D721Med (cell line): ENCODE measurements around the gene RABL3.
"Not testable (repeated sequence)": the region's sequence is repeated elsewhere in the genome, so short reads cannot be mapped to it uniquely, and the experiment has no call there.

Experiments
- DNase-seq: peaks from one replicate; pipeline ENCODE4 v3.0.0; 2011; ENCODE audit warnings: low spot score; ENCODE audit not compliant: insufficient read length
- FAIRE-seq: peaks from 2 replicates; lab custom pipeline; 2011; peaks lifted over from hg19 to GRCh38; lab: Jason Lieb, UNC
- TF ChIP-seq, protein P1 (sequence below): IDR thresholded peaks from 2 replicates; pipeline ENCODE4 v1.5.1; 2012; ENCODE audit warnings: mild to moderate bottlenecking, control low read depth; ENCODE audit not compliant: insufficient read depth; ENCODE audit errors: missing control alignments

The RABL3 gene, protein sequence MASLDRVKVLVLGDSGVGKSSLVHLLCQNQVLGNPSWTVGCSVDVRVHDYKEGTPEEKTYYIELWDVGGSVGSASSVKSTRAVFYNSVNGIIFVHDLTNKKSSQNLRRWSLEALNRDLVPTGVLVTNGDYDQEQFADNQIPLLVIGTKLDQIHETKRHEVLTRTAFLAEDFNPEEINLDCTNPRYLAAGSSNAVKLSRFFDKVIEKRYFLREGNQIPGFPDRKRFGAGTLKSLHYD

DNA sequence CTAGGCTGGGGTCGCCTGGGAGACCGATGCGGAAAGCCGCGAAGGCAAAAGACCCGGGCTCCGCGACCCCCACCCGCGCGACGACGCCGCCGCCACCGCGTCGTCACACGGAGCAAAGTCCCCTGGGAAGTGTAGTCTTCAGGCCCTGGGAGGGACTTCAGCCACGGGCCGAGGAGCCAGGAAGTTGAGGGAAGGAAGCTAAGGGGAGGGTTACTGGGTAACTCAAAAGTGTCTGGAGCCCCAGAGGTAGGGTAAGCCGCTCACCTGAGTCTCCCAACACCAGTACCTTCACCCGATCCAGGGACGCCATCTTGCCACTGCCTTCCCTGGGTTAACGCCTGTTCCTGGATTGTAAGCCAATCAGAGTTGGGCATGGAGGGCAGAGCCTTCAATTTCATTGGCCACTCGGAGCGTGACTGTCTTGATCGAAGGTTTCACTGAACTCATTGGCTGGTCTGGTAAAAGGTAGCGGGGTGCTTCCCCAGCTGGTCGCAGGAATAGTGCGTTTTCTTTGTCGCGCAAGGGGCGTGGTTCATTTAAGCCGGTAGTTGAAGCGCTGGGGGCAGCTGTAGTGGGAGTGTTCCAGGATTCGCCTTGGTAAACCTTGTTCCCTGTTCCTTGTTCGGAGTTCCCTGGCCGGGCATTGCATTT, at the start of gene RABL3, which contains the start of gene GTF2E1:
RABL3 (minus strand) TSS at position 319 of the 651 bp plus-strand sequence; CDS start at position 310, 9 bp downstream.
GTF2E1 (plus strand) TSS at position 547 of the 651 bp plus-strand sequence. CDS start 7,809 bp downstream, outside the sequence.
- FAIRE-seq (peak; percentile 92), DNase-seq (peak; percentile 86)
- TF ChIP-seq, protein P1, sequence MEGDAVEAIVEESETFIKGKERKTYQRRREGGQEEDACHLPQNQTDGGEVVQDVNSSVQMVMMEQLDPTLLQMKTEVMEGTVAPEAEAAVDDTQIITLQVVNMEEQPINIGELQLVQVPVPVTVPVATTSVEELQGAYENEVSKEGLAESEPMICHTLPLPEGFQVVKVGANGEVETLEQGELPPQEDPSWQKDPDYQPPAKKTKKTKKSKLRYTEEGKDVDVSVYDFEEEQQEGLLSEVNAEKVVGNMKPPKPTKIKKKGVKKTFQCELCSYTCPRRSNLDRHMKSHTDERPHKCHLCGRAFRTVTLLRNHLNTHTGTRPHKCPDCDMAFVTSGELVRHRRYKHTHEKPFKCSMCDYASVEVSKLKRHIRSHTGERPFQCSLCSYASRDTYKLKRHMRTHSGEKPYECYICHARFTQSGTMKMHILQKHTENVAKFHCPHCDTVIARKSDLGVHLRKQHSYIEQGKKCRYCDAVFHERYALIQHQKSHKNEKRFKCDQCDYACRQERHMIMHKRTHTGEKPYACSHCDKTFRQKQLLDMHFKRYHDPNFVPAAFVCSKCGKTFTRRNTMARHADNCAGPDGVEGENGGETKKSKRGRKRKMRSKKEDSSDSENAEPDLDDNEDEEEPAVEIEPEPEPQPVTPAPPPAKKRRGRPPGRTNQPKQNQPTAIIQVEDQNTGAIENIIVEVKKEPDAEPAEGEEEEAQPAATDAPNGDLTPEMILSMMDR = no peak

DNA sequence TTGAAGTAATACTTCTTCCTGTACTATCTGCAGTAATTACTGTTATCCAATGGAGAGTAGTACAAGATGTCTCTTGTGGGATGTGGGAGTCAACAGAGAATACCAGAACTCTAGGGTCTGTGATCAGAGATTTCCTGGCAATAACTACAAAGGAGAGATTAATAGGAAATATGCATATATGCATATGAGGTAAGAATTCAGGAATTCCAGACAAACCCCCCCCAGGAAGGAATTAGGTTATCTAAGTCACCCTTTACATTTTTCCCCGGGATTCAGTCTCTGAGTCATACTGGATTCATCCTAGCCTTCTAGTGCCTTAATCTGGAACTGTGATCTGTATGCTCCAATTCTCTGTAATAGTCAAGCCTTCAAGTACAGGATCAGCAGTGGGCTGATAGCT, 49.6 kb upstream of the RABL3 start:
- FAIRE-seq (no peak), DNase-seq (no peak)
- TF ChIP-seq, protein P1 = no peak

DNA sequence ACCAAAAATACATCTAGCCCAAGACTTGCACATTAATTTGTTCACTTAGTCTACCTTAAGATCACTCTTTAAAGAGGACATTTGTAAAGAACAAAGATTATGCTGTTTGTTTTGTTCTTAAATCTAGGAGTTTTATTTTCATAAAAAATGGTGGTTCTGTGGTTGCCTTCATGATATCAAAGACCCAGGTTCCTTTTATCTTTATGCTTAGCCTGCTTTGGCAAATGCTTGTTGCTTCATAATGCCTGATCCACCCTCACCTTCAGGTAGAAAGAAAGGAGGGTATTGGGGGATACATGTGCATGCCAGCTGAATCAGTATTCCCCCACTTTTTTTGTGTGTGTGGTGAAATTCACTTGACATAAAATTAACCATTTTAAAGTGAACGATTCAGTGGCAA, 48.7 kb upstream of the RABL3 start:
- no peak for FAIRE-seq
- TF ChIP-seq, protein P1 = no peak
- no peak for DNase-seq

DNA sequence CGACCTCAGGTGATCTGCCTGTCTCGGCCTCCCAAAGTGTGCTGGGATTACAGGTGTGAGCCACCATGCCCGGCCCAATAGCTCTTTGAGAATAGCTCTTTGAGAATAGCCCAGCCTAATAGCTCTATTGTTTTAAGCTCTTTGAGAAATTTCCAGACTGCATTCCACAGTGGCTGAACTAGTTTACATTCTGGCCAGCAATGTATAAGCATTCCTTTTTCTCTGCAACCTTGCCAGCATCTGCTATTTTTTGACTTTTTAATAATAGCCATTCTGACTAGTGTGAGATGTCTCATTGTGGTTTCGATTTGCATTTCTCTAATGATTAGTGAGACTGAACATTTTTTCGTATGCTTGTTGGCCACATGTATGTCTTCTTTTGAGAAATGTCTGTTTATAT, 43.5 kb upstream of the RABL3 start:
- not testable (repeated sequence) for FAIRE-seq, DNase-seq

DNA sequence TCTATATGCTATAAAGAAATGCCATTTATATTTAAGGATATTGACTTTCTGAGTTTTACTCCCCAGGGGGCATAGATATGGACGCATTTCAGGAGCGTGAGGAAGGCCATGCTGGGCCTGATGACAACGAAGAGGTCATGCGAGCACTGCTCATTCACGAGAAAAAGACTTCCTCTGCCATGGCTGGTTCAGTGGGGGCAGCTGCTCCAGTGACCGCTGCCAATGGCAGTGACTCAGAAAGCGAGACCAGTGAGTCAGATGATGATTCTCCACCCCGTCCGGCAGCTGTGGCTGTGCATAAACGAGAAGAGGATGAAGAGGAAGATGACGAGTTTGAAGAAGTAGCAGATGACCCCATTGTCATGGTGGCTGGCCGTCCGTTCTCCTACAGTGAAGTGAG, 38.7 kb upstream of the RABL3 start:
- FAIRE-seq (no peak), DNase-seq (no peak)
- TF ChIP-seq, protein P1 = no peak

DNA sequence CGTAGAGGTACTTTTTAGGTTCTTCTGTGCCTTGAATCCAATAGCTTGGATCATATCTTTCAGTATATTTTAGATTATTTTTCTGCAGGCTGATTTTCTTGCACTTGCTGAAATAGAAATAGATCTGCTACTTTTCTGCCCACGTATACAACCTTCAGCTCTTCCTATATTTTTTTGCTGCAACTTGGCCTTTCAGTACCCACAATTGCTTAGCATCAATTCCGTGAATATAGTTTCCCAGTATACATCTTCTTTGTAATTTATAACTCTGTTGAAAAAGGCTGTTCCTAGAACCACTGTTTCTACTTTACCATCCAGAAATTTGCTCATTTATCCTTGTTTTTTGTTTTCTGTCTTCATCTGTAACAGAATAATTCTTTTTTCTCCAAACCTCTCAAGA, 36.5 kb upstream of the RABL3 start:
- FAIRE-seq (no peak), DNase-seq (no peak)
- TF ChIP-seq, protein P1 = no peak

DNA sequence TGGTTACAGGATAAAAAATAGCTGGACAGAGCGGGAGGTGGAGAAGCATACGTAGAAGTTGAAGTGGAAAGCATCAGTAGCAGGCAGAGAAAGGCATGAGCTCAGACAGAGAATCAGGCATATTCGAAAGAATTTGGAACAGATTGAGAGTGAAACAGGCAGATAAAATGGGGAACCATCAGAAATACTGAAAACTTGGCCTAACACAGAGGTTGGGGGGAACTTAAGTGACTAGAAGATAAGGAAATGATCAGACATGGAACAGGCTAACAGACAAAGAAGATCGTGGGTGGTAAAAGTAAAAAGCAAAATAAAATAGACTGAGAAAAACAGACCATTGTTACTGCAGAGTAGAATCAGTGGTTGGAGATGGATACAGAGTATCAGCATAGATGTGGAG, 33.1 kb upstream of the RABL3 start:
- no peak for FAIRE-seq
- DNase-seq = no peak
- TF ChIP-seq, protein P1 = no peak
